ENCODE results near the gene PIK3CD.

The PIK3CD gene

GRCh38 chr1:9605946-9606455, 45.5 kb upstream of the PIK3CD start:
- DNase-seq (ENCODE audit: extremely low read depth, low read depth): no peak
- TF ChIP-seq CTCF (IDR thresholded peaks at IDR 0.05; ENCODE audit: low read depth, low read length): no peak

- TF ChIP-seq CTCF (IDR thresholded peaks at IDR 0.05; ENCODE audit: low read depth, low read length): no peak
- DNase-seq (ENCODE audit: extremely low read depth, low read depth): no peak
Measured at GRCh38 chr1:9606458-9606857, 45.1 kb upstream of the PIK3CD start.

- DNase-seq (ENCODE audit: extremely low read depth, low read depth): no peak
- TF ChIP-seq CTCF (IDR thresholded peaks at IDR 0.05; ENCODE audit: low read depth, low read length): no peak
Measured at GRCh38 chr1:9606948-9607347, 44.6 kb upstream of the PIK3CD start.

DNA sequence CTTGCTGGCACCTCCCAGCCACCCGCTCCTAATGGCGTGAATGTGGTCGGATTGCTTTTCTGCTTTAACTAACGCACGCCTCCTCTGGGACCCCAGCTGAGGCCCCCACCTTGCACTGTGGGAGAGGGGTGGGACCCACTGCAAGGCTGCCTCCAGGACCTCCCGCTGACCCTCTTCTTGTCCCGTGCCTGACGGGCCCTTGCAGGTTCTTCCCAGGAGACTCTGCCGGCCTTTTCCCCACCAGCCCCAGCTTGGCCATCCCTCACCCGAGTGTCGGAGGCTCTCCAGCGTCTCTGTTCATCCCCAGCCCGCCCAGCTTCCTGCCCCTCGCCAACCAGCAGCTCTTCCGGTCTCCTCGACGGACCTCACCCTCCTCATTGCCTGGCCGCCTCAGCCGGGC, 44.2 kb upstream of the PIK3CD start:
- no peak for DNase-seq (ENCODE audit: extremely low read depth, low read depth)
- TF ChIP-seq CTCF (IDR thresholded peaks at IDR 0.05; ENCODE audit: low read depth, low read length): no peak

DNA sequence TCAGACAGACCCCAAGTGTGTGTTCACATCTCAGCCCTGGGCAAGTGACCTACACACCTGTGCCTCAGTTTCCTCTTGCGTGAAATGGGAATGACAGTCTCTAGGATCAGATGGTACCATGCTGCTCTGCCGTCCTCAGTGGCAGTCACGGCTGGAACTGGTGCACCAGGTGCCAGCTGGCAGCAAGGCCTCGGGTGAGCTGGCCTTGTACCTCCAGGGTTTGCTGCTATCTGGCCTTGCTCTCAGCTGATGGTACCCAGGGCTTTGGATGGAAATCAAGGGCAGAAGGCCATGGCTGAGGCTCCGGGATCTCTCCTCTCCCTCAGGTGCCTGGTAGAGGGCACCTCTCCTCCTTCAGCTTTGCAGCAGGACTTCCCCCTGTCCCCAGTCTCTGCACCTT, 41.5 kb upstream of the PIK3CD start:
- TF ChIP-seq CTCF (IDR thresholded peaks at IDR 0.05; ENCODE audit: low read depth, low read length): no peak
- DNase-seq (ENCODE audit: extremely low read depth, low read depth): no peak

DNA sequence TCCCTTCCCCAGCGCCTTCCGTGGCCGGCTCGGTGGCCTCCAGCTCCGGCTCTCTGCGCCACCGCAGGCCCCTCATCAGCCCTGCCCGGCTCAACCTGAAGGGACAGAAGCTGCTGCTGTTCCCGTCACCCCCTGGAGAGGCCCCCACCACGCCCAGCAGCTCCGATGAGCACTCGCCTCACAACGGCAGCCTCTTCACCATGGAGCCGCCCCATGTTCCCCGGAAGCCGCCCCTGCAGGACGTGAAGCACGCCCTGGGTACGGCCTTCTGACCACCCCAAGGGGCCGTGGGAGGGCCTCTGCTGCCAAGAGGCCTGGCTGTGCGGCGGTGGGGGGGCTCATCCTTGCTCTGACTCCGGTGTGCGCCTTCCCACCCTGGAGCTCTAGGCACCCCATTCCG, 41.0 kb upstream of the PIK3CD start:
- DNase-seq (ENCODE audit: extremely low read depth, low read depth): no peak
- TF ChIP-seq CTCF (IDR thresholded peaks at IDR 0.05; ENCODE audit: low read depth, low read length): no peak

DNA sequence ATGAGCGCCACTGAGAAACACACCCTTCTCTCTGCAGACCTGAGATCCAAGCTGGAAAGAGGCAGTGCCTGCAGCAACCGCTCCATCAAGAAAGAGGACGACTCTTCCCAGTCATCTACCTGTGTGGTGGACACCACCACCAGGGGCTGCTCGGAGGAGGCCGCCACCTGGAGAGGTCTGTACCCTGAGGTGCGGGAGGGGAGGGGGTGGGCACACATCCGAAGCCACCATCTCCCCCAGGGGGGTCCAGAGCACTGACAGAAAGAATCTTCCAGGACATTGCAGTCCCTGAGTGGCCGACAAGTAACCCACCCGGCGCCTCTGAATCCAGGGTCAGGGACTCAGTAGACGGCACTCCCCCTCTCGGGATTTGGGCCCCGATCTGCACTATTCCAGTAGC, 39.8 kb upstream of the PIK3CD start:
- no peak for DNase-seq (ENCODE audit: extremely low read depth, low read depth)
- TF ChIP-seq CTCF (IDR thresholded peaks at IDR 0.05; ENCODE audit: low read depth, low read length): no peak
